ENCODE data around the gene ABO.
"Not testable (repeated sequence)": the region's sequence is repeated elsewhere in the genome, so short reads cannot be mapped to it uniquely, and the experiment has no call there.

Gene ABO

DNA sequence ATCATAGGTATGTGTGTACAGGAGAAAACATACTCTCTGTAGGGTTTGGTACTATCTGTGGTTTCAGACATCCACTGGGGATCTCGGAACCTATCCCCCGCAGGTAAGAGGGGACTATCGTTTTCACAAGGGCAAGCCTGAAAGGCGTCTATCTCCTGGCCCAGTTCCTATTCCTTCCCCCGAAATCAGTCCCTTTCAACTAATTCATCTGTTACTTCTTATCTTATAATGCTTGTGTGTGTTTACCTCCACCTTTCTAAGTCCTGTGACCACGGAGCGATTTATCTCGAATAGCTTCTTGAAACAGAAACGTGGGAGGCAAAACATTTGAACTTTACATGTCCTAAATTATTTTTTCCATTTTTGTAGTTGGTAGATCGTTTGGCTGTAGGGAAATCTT, 11.4 kb downstream of the ABO start:
- DNase-seq (ENCODE audit: low read depth), result no peak

DNA sequence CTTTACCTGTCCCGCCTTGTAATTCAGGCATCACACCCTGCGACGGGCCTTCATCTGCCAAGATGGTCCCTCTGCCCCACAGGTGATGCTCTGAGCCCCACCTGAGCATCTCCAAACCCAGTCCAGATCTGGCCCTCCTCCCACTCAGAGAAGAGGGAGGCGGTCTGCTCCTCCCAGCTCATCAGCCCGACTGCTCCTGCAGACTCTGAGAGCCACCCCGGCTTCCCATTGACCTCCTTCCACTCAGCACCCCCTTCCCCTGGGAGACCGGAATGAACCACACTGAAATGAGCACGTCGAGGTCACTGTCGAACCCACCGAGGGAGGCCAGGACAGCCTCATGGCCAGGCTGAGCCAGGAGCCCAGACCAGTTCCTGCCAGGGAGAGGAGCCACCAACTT, 12.8 kb downstream of the ABO start:
- DNase-seq (ENCODE audit: low read depth), result no peak

DNA sequence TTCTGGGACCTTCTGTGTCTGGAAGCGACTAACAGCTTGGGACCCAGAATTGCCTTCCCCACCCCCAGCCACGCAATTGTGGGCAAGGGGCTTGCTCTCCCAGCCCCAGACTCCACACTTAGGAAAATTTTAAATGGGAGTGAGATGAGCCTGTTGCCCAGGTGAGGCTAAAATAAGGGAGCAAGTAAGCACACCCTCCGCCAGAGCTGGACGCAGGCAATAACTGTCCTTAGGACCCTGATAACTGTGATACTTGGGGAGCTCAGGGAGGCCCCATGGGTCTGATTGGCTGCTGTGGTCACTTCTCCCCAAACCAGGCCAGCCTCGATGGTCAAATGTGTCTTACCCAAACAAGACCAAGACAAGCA, 13.3 kb downstream of the ABO start:
- no peak for DNase-seq (ENCODE audit: low read depth)

DNA sequence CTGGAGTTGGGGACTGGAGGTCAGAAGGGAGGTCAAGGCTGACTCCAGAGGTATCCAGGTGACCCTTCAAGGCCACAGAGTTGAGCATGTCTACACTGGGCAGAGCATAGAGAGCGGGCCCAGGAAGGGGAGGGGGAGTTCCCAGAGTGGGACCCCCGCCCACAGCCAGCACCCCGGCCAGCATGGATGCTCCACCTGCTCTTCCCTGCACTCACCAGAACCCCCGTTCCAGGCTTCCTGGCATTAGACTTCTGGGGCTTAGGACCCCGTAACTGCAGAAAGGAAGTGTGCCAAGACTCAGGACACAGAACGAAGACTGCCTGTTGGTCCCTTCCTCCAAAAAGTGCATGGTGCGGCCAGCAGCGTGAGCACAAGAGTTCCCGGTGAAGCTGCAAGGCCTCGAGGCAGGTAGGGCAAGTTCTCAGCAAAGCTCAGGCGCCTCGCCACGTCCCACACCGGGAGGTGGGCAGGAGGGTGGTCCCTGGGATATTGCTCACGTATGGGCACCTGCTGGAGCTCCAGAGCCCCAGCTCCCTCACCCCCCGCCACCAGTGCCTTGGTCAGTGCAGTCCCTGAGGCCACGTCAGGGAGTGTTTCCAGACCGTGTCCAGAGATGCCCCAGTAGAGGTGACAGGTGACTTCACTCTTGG, 13.8 kb downstream of the ABO start:
- no peak for DNase-seq (ENCODE audit: low read depth)

DNA sequence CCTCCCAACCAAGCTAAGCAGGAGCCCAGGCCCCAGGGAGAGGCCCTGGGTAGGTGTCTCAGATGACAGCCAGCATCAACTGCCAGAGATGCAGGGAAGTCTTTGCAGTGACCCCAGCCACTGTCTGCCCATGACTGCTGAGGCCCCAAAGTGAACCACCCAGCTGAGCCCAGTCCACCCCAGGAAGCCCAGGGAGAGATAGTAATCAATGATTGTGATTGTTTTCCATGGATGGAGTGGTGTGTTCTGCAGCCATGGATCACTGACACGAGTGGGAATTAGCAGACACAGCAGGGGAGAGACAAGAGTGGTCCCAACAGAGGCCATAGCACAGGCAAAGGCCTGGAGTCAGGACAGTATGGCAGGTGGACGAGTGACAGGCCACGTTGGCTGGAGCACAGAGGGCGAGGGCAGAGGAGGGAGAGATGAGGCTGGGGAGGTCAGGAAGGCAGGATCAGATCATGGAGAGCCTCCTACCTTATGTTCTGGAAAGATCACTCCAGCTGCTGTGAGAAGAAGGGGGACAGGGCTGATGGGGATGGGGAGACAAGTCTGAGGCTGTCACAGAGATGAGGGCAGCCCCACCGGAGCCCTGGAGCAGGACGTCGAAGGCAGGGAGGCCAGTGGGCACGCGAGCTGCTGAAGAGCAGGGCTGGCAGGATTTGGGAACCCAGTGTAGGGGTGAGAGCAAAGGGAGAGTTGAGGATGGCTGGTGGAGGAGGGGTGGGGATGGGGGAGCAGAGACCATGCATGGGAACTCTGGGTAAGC, 14.5 kb downstream of the ABO start:
- DNase-seq (ENCODE audit: low read depth), result no peak

GRCh38 chr9:133258061-133259015, 16.7 kb downstream of the ABO start:
- DNase-seq (ENCODE audit: low read depth), result no peak

DNA sequence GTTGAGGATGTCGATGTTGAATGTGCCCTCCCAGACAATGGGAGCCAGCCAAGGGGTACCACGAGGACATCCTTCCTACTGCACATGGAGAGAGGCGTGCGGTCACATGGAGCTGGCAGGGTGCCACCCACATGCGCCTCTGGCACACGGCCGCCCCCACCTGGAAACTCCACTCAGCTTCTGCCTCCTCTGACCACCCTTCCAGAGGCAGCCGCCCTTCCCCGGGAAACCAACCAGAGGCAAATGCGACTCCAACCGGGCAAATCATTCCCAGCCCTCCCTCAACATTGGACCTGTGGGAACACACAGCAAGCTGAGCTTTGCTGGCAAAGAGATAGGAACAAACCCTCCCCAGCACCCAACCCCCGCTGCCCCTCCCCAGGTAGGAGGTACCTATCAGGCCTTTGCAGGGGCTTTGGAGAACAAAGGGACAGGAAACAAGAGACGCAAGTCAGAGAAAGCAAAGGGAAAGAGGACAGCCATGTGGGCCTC, 17.5 kb downstream of the ABO start:
- no peak for DNase-seq (ENCODE audit: low read depth)

DNA sequence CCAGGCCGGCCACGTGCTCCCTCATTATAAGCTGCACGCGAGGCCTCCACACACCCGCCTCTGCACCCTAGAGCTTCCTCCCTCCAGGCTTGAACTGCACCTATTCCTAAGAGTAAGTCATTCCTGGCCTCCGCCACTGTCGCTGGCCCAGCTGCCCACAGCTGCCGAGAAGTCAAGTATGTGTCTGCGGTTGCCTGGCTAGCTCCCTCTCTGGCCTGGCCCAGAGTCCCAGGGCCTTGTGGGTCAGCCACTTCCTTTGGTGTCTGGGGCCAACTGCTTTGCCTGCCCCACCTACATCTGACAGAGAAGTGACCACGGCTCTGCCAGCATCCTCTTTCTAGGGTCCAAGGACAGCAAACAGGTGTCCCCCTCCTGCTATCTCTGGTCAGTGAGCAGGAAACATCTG, 18.3 kb downstream of the ABO start:
- no peak for DNase-seq (ENCODE audit: low read depth)

- DNase-seq (ENCODE audit: low read depth), result no peak
These were observed 18.9 kb downstream of the ABO start for GRCh38 chr9:133256136-133256461.

- no peak for DNase-seq (ENCODE audit: low read depth)
These were observed 19.4 kb downstream of the ABO start for GRCh38 chr9:133255371-133256135.

DNA sequence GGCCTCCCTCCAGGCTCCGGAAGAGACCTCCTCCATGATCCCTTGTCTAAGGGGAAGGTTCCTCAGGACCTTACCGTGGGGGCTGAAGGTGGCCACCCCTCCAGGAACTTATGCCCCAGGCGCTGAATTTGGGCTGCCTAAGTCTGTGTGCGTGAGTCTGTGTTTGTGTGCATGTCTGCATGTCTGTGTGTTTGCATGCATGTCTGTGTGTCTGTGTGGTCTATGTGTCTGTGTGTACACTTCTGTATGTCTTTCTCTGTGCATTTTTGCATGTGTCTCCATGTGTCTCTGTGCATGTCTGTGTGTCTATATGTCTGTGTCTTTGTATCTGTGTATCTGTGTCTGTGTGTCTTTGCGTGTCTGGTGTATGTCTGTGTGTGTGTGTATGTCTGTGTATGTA, 20.5 kb downstream of the ABO start:
- no peak for DNase-seq (ENCODE audit: low read depth)

DNA sequence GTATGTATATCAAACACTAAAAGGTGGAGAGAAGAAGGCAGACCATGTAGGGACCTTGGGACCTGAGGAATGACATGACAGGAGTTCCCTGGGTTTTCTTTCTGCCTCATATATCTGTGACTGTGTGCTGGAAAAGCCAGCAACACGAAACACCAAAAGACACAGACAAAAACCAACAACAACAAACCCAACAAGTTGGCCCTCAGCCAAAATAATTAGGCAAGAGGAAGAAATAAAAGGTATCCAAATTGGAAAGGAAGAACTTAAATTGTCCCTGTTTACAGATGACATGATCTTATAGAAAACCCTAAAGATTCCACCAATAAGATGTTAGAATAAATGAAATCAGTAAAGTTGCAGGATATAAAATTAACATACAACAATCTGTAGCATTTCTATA, 21.7 kb downstream of the ABO start:
- no peak for DNase-seq (ENCODE audit: low read depth)

DNA sequence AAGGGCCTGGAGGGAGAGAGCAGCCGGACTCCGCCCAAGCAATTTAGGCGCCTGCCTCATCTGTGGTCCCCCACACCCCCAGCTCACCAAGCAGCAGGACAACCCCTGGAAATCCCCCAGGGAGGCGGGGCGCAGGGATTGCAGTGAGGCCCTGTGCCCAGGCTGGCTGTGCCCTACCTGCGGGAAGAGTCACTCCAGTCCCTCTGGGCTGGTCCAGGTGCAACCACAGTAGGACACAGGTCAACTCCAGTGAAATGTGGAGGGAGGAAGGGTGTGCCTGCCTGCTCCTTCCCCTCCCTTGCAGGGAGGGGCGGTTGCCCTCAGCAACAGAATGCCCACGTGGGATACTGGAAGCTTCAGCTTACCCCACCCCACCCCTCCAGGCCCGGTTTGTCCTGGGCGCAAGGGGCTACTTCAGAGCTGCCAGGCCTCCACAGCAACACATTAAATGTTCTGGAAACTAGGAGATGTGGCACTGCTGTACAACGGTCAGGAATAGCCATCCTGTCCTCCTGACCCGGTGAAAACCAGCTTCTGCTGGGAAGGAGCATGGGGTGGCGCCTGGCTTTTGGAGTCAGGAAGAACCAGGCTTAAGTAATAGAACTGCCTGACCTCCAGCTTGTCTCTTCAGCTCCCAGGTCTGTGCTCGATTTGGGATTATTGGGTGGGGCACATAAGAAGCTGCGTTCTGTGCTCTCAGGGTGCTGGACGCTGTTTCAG, 22.5 kb downstream of the ABO start:
- DNase-seq (ENCODE audit: low read depth), result no peak

DNA sequence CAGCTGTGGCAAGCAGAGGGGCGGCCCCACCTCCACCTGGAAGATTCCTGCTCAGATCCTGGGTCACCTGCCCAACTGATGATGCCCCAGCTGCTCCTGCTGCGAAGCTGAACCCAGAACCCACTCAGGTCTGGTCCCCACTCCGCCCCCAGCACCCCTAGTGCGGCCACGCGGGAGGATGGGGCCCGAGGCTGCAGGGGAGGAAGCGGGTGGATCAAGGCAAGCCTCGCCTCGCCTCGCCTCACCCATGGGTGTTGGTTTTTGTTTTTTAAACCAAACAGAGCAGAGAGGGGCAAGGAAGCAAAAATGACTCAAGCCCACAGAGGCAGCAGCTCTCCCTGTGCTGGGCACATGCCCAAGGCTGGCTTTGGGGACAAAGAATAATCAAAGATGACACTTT, 23.2 kb downstream of the ABO start:
- DNase-seq (ENCODE audit: low read depth), result no peak

GRCh38 chr9:133251221-133251620, 23.8 kb downstream of the ABO start:
- not testable (repeated sequence) for DNase-seq (ENCODE audit: low read depth)

DNA sequence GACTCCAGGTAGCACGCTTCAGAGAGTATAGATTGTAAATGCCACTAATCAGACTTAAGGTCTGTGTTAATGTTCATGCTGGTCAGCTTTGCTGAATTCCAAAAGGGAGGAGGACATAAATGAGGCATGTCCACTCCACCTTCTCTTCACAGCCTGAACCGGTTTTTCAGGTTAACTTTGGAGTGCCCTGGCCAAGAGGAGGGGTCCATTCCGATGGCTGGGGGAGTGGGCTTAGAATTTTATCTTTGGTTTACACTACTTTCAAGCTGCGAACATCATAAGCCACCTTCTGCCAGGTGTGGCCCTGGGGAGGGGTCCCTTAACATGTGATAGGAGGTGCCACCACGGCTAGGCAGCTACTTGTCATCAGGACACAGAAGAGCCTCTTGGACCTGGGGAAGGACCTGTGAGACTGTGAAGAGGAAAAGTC, 24.2 kb downstream of the ABO start:
- DNase-seq (ENCODE audit: low read depth), result no peak

GRCh38 chr9:133249337-133249736, 25.7 kb downstream of the ABO start:
- no peak for DNase-seq (ENCODE audit: low read depth)

DNA sequence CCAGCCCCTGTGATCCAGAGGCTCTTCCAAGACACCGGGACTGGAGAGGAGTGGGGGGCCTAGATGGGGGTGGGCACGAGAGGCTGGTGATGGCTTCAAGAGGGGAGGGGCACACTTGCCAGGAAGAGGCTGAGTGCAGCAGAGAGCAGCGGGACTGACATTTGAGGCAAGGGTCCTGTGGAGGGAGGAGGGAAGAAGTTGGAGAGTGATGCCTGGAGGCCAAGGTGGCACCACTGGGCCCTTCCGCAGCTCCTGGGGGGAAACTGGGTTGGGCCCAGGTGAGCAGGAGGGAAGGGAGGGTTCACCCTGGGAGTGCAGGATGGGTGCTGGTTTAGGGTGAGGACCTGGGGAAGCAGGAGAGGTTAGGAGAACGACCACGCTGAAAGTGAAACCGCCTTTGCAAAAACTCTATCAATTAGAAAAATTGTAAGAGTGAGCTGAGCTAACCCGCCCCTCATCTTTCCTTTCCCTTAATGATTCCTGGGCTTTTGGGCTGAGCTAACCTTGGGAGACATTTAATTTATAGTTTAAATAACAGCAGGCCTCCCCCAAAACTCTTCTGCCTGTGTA, 26.2 kb downstream of the ABO start:
- no peak for DNase-seq (ENCODE audit: low read depth)

- no peak for DNase-seq (ENCODE audit: low read depth)
These were observed 27.4 kb downstream of the ABO start for GRCh38 chr9:133247632-133248031.

- no peak for DNase-seq (ENCODE audit: low read depth)
These were observed 28.0 kb downstream of the ABO start for GRCh38 chr9:133246991-133247390.

- no peak for DNase-seq (ENCODE audit: low read depth)
These were observed 28.4 kb downstream of the ABO start for GRCh38 chr9:133246562-133246961.

Measured in HS-5 (cell line).